A549 (cell line): ENCODE measurements around the gene DUSP1.

Source experiments
- CTCF ChIP-seq: fragments of >200 bp; sonication (Bioruptor Twin); formaldehyde crosslinking; IDR thresholded peaks from 3 replicates; pipeline ENCODE4 v1.5.1; 2016
- KDM1A ChIP-seq: fragments of 200-600 bp; sonication (generic); IDR thresholded peaks from 2 replicates; pipeline ENCODE4 v1.6.1; 2016; ENCODE audit warnings: low read depth, mild to moderate bottlenecking
- RCOR1 ChIP-seq: fragments of 150-350 bp; IDR thresholded peaks from 2 replicates; pipeline ENCODE4 v1.6.1; 2014; ENCODE audit warnings: antibody characterized with exemption, low read length, low read depth
- SMC3 ChIP-seq: fragments of >200 bp; sonication (Bioruptor Twin); formaldehyde crosslinking; IDR thresholded peaks from 3 replicates; pipeline ENCODE4 v1.6.1; 2018; ENCODE audit warnings: inconsistent platforms

- no peak for TF ChIP-seq CTCF
- TF ChIP-seq SMC3, result no peak
- no peak for TF ChIP-seq RCOR1
- no peak for TF ChIP-seq KDM1A
Measured at GRCh38 chr5:172774561-172775315, 3.7 kb upstream of the DUSP1 start.
